RPMI8226 (cell line): ENCODE measurements around the gene EVL.

ENCODE experiments used
- DNase-seq: peaks from one replicate; pipeline ENCODE4 v3.0.0-alpha.2; 2015

EVL gene

DNA sequence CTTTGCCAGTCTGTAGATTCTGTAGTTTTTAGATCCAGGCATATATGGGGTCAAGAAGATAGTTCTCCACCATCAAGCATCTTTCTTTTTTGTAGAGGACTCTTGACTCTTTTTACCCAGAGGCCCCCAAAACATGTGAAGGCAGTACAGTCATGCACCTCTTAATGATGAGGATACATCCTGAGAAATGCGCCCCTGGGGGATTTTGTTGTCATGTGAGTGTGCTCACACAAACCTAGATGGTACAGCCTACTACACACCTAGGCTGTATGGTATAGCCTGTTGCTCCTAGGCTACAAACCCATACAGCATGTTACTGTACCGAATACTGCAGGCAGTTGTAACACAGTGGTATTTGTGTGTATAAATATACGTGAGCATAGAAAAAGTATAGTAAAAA is 23.0 kb downstream of the EVL start:
- no peak for DNase-seq

DNA sequence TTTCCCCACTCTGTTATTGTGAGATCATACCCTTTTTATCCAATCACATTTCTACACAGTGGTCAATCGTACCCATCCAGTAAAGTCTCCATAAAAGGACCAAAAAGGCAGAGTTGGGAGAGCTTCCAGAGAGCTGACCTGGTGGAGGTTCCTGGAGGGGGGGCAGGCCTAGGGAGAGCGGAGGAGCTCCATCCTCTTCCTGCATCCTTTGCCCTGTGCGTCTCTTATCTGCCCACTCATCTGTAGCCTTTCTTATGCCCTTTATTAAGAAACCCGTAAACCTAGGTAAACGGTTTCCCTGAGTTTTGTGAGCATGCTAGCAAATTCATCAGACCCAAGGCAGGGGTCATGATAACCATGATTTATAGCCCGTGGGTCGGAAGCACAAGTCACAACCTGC is 26.2 kb downstream of the EVL start:
- no peak for DNase-seq

DNA sequence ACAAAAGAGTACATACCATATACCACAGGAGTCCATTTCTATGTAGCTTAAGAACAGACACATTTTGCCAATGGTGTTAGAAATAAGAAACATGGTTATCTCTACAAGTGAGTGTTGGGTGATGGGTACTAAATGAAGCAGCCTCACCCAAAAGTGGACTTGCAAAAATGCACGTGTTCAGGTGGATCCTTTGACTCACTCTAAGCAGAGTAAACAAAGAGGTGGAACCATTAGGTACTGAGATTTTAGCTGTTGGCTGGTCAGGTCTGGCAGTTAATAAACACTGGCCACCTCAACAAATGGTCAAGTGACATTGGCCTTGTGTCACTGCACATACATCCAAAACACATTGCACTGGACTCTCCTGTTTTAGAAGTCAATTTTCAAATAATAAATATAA is 27.6 kb downstream of the EVL start:
- no peak for DNase-seq

DNA sequence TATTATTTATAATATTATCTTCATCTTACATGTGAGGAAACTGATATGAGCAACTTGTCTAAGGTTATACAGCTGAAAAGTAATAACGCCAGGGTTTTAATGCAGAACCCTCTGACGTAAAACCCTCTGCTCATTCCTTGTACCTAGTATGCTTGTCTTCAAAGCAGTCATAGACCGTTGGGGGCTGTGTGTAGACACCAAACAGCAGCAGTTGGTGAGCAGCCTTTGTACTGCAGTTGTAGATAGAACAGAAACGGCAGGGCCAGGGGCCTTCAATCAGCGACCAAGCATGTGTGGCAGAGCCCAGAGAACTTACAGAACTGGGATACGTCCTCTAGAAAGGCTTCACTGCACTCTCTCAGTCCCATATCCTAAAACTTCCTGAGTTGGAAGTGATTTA is 28.1 kb downstream of the EVL start:
- DNase-seq: no peak

DNA sequence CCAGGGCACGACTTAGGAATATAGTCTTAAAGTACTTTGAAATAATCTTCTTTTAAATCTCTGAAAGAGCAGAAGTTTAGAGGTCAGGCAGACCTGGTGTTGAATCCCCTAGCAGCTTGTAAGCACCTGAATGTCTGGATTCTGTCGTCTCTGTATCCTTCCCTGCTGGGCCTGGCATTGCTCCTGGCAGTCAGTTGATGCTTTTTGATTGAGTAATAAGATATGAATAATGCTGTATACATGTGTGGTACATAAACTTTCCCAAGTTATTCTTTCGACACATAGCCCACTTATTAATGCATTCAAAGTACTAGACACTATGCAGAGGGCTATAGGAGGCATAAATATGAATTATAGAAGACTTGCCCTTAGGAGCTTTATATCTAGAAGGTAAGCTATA is 31.4 kb downstream of the EVL start:
- DNase-seq: no peak

DNA sequence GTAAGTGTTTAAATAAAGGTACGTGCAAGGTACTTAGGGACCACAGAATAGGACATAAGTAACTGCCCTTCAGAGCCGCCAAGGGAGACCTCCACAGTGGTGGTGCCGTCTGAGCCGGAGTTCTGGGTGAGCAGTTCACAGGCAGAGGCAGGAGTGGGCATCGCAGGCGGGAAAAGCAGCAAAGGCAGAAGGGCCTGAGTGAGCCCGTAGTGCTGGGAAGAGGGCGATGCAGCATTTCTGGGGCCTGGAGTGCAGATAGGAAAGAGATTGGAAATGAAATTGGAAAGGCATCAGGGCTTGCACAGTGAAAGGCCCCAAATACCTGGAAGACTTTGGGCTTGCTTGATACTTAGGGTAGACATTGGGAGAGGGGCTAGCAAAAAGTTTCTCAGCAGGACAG is 32.9 kb downstream of the EVL start:
- no peak for DNase-seq

DNA sequence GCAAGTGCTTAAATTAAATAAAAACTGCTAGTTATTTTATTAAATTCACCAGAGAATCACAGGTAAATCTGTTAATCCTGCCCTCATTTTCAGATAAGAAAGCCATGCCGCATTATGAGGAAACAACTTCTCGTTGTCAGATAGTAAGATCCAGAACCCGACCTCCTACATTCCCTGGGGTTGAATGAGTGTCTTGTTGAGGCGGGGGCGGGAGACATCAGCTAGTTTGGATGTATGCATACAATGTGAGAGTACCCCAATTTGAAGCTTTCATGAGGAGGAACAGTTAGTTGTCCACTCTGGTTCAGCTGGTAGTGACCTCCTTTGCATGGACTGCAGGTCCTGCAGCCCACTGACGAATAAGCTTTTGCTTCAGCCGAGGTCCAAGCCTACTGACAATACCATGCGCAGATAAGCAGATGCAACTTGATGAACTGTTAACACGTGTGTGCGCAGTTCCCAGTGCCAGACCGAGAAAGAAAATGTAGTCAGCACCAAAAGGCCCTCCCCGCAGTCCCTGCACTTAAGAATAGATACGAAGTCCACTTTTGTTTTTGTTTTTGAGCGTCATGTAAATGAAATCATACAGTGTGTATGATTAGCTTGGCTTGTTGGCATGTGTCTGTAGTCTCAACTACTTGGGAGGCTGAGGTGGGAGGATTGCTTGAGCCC is 34.9 kb downstream of the EVL start:
- DNase-seq: no peak

DNA sequence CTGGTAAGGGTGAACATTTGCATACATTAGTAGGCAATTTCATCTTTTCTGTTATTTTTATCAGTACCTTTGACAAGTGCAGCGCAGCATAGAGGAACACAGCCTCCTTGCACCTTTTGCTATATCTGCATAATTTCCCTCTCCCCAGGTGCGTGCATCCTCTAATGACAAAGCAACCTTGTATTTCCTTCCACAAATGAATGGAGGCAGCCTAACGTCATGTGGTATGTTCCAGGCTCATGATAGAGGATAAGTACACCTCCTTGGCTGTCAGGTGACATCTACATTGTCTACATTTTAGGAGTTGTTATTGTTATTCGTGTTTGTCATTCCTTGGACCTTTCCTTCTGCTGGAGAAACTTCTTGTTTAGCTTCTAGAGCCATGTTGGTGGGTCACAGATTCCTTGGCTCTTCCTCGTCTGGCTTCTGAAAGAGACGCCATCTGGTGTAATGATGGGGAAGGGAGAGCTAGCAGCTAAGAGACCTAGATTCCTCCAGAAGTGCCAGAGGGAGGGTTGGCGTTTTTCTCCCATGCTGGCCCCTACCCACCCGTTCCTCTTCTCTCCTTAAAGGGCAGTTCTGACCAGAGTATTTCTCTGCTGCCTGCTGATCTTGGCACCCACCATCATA is 37.0 kb downstream of the EVL start:
- no peak for DNase-seq

DNA sequence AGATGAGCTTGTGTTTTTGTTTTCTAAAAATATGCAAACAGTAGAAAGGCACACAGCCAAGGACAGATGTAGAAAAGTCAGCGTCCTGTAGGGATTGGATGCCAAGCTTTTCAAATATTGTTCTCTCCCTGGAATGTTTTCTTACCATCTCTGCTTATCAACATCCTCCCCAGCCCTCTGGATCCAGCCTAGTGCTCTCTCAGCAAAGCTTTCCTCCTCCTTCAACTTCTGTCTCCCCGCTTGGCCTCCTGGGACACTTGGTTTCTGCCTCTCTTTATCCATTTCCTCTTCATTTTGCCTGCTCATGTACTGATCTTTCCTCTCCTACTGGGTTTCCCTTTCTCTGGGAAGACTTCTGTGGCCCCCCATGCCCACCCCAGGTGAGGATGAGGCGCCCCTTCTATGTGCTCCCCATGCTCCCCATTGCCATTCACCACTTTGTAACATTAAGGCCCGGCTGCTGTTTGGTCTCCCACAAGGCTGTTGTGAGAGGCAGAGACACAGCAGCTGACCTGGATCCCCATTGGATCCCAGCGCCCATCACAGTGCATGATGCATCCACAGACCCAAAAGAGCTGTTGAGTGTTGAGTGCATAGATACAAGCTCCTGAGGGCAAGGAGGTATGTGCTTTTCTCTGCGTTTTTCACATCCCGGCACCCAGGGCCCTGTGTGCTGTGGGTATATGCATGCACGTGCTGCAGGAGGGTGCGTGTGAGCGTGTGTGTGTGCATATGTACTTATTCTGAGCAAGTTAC is 38.2 kb downstream of the EVL start:
- DNase-seq: no peak

DNA sequence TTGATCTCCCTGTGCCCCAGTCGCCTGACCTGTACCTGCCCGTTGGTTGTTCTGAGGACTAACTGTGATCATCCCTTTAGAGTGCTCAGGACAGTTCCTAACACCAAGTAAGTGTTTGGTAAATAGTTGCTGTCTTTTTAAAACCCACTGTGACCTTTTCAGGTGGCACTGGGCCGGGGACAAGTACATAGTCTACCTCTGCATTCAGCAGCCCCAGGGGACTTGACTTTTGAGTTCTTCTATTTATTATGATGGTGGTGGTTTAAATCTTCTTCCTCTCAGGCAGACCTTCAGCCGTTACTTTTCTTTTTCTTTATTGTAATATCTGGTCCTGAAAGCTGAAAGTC is 38.8 kb downstream of the EVL start:
- no peak for DNase-seq

DNA sequence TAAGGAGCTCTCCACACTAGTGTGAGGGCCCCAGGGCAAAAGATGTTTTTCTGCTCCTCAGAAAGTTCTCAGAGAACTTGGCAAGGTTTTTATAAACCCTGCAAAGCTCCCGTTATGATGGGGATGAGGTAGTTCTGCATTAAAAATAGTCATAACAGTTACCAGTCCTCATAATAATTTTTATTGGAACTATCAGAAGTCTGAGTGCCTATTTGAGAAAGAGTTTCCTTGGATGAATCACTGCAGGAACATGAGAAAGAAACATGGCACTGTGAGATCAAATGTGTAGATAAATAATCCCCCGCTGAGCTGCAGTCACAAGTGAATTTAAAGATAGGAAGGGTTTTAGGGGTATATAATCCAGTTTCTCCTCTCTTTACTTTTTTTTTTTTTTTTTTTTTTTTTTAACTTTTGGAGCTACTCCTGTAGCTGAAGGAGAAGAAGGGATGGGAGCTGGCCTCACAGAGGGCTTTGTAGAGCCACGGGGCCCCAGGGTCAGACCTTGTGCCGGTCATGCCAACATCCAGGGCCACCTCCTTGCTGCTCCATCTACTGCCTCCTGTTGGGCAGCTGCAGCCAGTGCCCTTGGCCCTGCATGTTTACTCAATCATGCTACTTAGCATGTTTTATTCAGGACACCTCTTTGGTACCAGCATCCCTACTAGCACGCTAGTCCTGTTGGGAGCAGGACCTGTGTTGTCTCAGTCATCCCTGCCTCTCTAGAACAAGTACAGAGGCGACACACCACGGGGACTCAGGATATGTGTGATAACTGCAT is 39.5 kb downstream of the EVL start:
- DNase-seq: no peak

DNA sequence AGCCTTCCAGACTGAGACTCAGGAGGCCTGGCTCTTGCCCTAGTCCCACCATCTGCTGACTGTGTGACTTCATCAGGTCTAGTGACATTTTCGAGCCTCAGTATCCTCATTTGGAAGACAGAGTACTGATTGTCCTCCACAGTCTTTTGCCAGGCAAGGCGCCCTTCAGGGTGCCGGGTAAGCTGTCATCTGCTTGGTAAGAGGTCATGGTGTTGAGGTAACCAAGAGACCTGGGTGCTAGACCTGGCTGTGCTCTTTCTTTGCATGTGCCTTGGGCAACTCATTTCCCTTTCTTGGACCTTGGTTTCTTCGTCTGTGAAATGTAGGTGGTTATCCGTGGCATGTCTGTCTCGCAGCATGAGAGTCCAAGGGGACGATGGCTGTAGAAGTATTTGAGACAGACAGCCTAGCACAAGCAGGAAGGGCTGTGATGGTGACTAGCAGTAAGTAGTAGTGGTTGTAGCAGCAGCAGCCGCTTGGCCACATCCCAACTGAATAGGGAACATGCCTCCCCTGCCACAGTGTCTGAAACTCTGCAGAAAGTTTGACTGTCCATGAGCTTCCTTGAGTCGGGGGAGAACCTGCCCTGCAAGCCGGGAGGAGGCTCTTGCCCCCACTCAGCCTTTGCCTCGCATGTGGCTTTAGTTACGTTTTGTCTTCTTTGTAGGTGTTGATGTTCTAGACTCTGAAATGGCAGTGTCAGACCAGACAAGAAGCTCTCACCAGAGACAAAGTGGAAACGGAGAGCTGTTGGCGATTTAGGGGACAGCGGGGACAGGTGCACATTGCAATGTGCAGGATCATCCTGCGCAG is 40.3 kb downstream of the EVL start:
- DNase-seq: no peak

DNA sequence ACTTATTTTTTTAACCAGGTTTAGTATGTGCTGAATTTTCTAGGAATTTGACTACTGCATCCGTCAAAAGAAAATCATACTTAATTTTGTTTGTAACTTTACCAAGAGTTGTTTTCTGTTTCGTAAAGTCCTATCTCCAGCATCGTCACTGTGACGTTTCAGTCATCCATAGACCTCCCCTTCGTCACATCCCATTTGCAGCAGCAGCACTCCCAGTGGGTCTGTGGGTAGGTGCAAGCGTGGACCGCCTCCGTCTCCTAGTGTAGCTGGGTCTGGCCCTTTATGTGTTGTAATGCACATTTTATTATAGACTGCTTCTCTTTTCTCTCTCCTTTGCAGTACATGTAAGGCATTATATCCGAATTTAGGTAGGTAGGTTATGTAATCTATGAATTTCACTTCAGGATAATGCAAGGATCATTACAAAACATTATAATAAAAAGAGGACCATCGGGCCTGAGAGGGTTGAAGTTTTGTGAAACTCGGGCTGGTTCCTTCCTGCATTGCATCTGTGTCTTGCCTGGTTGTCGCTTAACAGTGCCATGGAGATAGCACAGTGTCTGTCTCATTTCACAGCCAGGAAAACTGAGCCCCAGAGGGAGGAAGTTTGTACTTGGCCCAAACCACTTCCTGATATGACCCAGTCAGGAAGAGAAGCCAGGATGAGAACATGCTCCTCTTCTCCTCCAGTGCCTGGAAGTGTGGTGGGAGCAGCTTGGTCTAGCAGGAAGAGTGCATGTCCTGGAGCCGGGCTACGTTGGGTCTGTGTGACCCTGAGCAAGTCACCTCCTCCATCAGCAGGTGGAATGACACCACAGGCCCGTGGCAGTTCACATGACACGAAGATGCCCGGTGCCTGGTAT is 41.3 kb downstream of the EVL start:
- no peak for DNase-seq

DNA sequence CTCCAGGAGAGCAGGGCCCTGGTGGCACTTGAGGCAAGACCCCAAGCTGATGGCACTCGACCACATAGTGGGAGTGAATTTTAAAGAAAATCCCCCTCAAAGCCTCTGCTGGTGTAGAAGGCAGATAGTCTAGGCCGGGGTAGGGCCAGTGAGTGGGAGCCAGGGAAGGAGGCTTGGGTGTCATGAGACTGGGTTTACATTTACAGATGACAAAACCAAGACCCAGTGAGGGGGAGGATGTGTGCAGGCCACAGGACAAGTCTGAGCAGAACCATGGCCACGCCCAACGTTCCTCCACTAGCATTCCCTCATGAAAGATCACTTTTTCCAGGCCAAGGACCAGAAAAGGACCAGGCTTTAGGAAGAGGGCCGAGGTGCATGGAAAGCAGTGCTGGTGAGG is 42.0 kb downstream of the EVL start:
- DNase-seq: no peak

DNA sequence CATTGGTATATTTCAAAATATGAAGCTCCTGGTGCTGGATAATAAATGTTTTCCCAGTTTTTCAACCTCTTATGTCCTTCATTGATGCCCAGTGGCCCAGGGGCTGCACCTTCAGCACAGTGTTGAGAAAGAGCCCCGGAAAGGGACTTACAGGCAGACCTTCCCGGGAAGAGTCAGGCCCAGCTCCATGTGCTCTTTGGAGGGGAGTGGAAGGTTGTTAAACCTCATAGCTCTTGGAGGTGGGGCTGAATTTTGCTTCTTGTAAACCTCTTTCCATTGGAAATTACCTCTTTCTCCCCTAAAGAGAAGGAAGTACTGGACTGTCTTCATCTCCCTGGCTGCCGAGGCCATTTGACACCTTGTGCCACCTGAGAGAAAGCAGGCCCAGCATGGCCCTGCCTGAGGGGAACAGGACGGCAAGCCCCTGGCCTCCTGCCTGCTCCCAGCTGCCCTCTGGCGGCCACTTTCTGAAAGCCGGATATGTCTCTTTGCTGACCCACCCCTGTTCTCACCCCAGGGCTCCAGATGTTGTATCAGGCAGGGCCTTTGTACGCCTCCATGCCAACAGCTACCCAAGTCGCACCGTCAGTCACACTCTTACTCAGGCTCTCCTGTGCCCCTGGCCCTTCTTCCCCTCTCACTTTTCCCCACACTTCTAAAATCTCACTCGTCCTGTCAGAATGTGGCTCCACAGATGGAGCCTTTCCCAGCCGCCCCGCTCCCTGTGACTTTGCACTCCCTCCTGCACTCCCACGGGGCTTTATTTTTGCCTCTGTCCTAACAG is 43.0 kb downstream of the EVL start:
- DNase-seq: peak; percentile 71

DNA sequence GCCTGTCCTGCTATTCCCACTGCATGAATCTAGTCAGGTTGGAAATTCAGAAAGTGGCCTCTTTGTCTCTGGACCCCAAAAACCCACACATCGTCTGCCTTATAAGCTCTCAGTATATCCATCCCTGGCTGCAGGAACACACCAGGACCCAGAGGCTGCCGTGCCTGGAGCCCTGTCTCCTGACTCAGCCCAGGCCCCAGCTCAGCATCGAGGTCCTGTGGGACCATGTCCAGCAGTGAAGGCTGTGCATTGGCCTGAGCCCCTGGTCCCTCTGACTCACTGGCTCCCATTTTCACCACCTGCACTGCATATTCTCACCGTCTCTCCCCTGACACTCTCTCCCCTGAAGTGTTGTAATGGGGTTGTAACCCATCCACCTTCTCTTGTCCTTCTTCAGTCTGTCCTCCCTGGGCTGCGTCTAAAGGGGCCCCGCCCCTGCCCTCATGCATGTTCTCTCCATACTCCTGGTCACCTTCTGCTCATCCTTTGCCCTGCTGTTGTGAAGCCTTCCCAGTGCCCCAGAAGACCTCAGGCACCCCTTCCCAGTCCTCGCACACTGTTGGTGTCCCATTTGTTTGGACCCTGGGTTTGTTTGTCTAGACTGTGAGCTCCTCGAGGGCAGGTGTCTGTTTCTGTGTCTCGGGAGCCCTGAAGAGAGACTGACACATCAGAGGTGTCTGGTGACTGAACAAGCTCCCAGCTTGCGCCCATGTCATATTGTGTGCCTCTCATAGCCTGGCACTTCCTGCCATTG is 43.8 kb downstream of the EVL start:
- DNase-seq: no peak

DNA sequence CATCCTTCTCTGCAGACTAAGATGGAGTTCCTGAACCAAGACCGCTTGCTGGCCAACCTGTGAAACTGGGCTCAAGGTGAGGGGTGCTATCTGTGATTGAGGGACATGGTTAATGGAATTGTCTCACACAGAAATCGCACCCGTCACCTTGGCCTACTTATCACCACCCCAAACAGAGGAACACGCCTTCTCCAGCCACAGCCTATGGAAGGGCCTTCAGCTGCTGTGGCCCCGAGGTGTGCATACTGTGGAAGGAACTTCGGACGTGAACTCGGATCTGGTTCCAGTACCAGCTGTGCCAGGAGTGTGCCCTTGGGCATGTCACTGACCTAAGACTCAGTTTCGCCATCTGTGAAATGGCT is 44.4 kb downstream of the EVL start:
- DNase-seq: no peak

DNA sequence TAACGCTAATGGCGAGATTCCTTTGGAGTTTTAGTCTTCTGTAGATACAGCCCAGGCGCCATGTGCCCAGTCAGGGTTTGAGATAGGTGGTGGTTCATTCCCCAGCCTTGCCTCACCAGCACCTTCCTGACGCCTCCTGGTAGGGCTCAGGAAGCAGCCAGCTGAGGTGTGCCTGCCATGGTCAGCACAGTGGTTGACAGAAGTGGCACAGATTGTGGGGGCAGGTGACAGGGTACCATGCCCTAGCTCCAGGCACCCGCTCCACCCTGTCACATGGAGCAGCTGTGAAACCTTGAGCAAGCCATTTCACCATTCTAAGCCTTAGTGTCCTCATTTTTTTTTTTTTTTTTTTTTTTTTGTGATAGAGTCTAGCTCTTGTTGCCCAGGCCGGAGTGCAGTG is 45.6 kb downstream of the EVL start:
- DNase-seq: no peak

DNA sequence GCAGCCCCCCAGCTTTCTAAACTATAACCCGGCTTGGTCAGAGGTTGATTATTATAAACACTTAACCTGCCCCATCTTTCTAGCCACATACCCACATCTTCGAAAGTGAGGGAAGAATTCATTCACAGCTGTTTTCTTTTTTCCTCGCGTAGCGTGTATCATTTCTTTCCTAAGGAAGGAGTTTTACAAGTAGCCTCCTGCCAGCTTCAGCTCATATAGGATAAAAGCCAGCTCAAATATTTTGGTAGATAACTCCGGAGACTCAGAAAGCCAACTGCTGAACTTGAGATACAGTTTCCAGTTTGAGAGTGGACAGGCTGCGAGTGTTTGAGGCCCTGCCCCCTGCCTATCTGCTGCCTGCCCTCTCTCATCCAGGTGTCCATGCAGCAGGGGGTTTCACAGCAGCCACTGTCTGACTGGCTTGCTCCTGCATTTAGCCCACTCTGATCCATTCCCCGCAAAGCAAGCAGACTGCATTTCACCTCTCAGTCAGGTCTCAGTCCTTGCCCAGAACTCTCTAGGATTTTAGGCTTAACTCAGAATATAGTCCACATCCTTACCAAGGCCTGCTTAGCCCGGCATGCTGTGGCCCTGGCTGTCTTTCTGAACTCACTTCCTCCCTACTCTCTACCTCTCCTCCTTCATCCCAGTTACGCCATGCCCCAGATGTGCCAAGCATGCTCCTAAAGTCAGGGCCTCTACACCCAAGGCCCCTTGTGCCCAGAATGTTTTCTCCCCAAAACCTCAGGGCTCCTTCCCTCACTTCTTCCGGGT is 46.9 kb downstream of the EVL start:
- no peak for DNase-seq
